ENCODE data around the gene MOB3B.

The MOB3B gene

GRCh38 chr9:27529316-27530278 is at the start of gene MOB3B:
MOB3B (minus strand) TSS chr9:27529814; CDS start chr9:27455550, 74,264 bp downstream.
- peak; percentile 62 for DNase-seq (ENCODE audit: low read depth)

DNA sequence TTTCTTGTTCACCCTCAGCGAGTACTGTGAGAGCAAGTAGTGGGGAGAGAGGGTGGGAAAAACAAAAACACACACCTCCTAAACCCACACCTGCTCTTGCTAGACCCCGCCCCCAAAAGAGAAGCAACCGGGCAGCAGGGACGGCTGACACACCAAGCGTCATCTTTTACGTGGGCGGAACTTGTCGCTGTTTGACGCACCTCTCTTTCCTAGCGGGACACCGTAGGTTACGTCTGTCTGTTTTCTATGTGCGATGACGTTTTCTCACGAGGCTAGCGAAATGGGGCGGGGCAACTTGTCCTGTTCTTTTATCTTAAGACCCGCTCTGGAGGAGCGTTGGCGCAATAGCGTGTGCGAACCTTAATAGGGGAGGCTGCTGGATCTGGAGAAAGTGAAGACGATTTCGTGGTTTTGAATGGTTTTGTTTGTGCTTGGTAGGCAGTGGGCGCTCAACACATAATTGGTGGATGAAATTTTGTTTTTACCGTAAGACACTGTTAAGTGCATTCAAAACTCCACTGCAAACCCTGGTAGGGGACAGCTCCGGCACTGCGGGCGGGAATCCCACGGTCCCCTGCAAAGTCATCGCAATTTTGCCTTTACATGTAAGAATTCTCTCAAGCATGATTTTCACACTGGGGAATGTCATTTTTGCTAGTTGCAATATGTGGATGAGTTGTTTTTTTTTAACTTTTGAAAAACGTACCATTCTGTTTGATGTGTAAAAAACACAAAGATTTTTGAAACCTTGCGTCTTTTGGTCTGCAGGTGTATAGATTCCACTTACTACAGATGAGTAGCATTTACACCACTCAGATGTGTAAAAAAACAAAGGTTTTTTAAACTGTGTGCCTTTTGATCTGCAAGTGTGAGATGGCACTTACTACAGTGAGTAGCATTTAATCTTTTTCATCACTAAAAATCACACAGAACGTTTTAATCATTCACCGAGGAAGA is 44.3 kb upstream of the MOB3B start:
- peak; percentile 96 for DNase-seq (ENCODE audit: low read depth)

GRCh38 chr9:27572918-27573633 is 43.5 kb upstream of the MOB3B start, which contains the start of gene C9orf72:
C9orf72 (minus strand) TSS chr9:27573481; CDS start chr9:27567120, 6,361 bp downstream.
- DNase-seq (ENCODE audit: low read depth) = peak; percentile 82

GRCh38 chr9:27572566-27572917 is 42.9 kb upstream of the MOB3B start:
- peak; percentile 39 for DNase-seq (ENCODE audit: low read depth)

- DNase-seq (ENCODE audit: low read depth) = no peak
Observed at GRCh38 chr9:27572061-27572460, 42.4 kb upstream of the MOB3B start.

GRCh38 chr9:27571011-27571410 is 41.4 kb upstream of the MOB3B start:
- no peak for DNase-seq (ENCODE audit: low read depth)

DNA sequence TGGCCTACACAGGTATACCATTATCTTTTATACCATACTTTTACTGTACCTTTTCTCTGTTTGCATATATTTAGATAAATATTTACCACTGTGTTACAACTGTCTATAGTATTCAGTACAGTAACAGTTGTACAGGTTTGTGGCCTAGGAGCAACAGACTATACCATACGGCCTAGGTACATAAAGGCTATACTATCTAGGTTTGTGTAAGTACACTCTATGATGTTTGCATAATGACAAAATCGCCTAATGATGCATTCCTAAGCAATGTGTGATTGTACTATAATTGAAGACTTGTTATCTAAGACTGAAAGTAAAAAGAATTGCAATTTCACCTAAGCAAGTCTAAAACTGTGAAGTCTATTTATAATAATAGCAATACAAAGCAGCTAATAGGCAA is 39.8 kb upstream of the MOB3B start:
- DNase-seq (ENCODE audit: low read depth) = no peak

GRCh38 chr9:27566118-27566517 is 36.5 kb upstream of the MOB3B start:
- DNase-seq (ENCODE audit: low read depth) = no peak

- DNase-seq (ENCODE audit: low read depth) = no peak
Observed at GRCh38 chr9:27565696-27566095, 36.1 kb upstream of the MOB3B start.

- no peak for DNase-seq (ENCODE audit: low read depth)
Observed at GRCh38 chr9:27564670-27565069, 35.1 kb upstream of the MOB3B start.

GRCh38 chr9:27563738-27564430 is 34.3 kb upstream of the MOB3B start:
- DNase-seq (ENCODE audit: low read depth) = no peak

- no peak for DNase-seq (ENCODE audit: low read depth)
Observed at GRCh38 chr9:27561685-27562084, 32.1 kb upstream of the MOB3B start.

GRCh38 chr9:27560457-27560856 is 30.8 kb upstream of the MOB3B start:
- DNase-seq (ENCODE audit: low read depth) = no peak

DNA sequence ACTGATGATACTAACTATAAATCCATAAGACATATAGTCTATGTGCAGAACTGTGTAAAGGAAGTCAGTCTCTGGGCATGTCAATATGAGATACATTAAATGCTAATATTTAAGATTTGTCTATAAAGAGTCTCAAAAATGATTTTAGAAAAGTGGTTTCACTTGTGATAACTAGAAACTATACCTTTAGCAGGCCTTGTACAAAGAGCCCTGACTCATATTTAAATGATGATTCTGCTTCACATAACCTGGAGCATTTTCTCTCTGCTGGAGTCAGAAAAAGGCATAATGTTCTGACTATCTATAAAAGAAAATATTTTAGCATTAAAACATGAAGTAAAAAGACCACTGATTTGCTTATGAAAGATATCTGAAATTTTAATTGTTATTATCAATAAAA is 28.7 kb upstream of the MOB3B start:
- DNase-seq (ENCODE audit: low read depth) = no peak

GRCh38 chr9:27556470-27556869 is 26.9 kb upstream of the MOB3B start:
- DNase-seq (ENCODE audit: low read depth) = no peak

GRCh38 chr9:27554712-27555111 is 25.1 kb upstream of the MOB3B start:
- no peak for DNase-seq (ENCODE audit: low read depth)

- DNase-seq (ENCODE audit: low read depth) = no peak
Observed at GRCh38 chr9:27549196-27549755, 19.7 kb upstream of the MOB3B start.

- no peak for DNase-seq (ENCODE audit: low read depth)
Observed at GRCh38 chr9:27548055-27548741, 18.6 kb upstream of the MOB3B start.

- DNase-seq (ENCODE audit: low read depth) = no peak
Observed at GRCh38 chr9:27545471-27545870, 15.9 kb upstream of the MOB3B start.

- no peak for DNase-seq (ENCODE audit: low read depth)
Observed at GRCh38 chr9:27542508-27542907, 12.9 kb upstream of the MOB3B start.
